GM18868 (cell line): Measurements from ENCODE around the gene WDFY3.

Source experiments
- ATAC-seq: cut with Tn5 transposase; IDR thresholded peaks from one replicate; pipeline ENCODE4 v1.9.1; 2021; ENCODE audit warnings: mild to moderate bottlenecking, moderate library complexity; ENCODE audit not compliant: unreplicated experiment

The WDFY3 gene

DNA sequence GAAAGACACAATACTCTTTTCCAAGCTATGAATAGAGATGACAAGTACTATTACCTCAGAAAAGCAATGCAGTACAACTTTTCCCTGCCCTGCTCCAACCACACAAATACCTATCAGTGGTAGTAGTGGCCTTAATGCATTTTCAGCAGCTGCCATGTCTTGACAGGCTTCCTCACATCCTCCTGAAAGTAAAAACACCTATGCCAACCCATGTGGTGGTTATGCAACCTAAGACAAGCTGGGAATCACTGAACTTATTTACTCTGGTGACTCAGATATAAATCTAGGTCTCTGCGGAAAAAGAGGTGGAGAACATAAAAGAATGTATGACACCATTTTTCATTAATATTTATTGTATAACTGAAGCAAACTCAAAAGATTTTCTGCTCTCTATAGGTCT, 14.5 kb downstream of the WDFY3 start:
- ATAC-seq: no peak

DNA sequence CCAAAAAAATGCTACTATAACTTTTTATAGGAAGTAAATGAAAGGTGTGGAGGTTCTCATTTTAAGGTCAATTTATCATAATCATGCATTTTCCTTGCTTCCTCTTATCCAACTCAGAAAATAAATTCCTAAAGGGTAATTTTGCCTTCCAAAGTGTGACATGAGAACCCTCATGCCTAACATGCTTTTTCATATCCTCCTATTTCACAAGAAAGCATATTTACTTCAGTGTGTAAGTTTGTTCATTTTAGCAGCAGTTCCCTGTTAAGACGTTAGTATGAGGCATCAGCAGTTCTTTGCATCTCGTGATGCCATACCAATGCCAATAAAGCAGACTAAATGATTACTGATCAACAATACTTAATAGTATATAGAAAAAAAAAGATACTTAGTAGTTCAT, 18.4 kb downstream of the WDFY3 start:
- ATAC-seq: no peak

DNA sequence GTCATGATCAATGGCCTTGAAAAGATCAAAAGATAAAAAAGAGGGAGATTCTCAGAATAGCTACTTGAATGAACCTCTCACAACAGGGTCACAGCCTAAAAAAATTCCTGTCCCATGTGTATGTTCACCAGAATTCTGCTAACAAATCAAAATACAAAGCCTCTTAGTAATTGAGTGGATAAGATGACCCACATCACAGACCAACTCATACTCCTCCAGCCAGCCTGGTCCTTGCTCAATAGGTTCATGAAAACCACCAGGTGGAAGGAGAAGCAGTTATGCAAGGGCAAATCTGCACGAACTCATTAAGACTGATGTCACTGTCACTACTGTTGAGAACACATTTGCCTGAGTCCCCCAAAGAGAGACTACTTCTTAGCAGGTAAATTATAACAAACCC, 21.5 kb downstream of the WDFY3 start:
- no peak for ATAC-seq

GRCh38 chr4:84940960-84941359, 25.5 kb downstream of the WDFY3 start:
- ATAC-seq: no peak

DNA sequence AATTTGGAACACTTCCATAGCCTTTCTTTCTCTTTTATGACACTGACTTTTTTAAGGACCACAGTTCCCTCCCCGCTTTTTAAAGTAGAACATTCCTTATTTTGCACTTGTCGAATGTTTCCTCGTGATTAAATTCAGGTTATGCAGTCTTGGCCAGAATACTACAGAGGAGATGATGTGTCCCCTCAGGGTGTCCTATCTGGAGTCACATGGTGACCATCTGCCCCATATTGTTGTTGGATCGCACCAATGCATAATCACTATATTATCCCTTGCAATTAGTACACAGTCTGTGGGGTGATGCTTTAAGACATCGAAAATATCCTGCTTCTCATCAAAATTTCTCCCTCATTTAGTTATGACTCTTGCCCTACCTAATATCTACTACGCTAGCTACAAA, 27.4 kb downstream of the WDFY3 start:
- no peak for ATAC-seq

DNA sequence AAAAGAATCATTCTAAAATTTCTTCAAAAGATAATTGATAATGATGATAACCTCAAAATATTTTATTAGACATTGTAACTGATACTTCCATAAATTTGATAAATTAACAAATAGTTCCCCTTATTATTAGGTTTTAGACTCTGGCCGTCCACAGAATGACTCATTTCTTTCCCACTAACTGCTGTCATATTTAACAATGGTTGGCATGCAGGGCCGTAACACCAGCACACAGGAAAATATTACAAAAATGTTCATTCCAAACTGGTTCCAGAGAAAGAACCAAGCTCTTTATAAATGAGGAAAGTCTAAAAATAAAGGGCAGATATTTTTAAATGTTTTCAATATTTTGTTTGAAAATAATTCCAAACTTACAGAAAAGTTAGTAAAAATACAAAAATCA, 28.2 kb downstream of the WDFY3 start:
- ATAC-seq: no peak

- ATAC-seq: no peak
Observed at GRCh38 chr4:84937381-84937977, 29.0 kb downstream of the WDFY3 start.

DNA sequence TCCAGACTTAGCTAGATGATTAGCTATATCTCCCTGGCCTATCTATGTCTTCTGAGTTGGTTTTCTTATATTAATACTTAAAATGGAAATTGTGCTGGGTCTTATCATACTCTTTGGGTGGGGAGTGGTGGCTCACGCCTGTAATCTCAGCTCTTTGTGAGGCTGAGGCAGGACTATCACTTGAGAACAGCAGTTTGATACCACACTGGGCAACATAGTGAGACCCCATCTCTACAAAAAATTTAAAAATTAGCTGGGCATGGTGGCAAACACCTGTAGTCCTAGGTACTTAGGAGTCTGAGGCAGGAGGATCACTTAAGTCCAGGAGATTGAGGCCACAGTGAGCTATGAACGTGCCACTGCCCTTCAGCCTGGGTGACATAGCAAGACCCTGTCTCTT, 30.4 kb downstream of the WDFY3 start:
- ATAC-seq: no peak

DNA sequence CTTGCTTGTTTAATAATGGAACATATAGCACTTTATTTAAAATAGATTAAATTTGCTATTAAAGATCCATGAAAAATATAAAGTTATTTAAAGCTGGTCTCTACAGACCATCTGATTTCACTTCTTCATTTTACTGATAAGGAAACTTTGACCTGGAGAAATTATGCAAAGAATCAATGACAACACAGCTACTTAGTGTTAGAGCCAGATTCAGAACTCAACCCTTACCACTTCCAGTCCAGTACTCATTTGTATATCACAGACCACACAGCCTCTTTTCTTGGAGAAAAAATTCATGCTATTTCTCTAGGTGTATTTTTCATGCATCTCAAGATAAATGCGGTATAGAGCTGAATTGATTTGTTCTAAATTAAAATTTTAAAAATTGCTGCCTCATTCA, 34.0 kb downstream of the WDFY3 start:
- ATAC-seq: no peak

- no peak for ATAC-seq
Observed at GRCh38 chr4:84931961-84932360, 34.5 kb downstream of the WDFY3 start.

DNA sequence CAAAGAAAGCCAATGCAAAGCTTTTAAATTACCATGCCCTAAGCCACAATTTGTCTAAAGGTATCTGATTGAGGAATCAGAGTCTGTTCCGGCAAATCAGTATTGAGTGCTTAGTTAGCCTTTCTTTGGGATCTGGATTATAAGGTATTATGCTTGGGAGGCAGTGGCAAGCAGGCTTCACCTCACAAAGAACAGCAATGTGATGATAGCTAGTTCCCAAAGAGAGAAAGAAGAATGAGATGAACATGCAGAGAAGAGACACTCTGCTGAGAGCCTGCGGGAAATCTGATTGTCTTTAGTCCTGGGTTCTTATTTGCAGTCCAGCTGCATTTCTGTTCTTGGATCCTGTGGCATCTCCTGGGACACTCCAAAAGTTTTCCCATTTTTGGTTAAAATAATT, 35.2 kb downstream of the WDFY3 start:
- ATAC-seq: no peak

DNA sequence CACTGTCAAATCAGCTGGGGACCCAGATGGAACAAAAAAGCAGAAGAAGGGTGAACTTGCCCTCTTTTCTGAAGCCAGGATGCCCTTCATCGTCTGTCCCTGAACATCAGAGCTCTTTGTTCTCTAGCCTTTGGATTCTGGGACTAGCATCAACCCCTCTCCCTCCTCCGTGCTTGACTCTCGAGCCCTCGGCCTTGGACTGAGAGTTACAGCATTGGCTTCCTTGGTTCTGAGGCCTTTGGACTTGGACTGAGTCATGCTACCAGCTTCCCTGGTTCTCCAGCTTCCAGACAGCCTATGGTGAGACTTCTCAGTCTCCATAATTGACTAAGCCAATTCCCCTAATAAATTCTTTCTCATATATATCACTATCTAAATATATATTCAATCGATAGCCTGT, 38.4 kb downstream of the WDFY3 start:
- no peak for ATAC-seq

DNA sequence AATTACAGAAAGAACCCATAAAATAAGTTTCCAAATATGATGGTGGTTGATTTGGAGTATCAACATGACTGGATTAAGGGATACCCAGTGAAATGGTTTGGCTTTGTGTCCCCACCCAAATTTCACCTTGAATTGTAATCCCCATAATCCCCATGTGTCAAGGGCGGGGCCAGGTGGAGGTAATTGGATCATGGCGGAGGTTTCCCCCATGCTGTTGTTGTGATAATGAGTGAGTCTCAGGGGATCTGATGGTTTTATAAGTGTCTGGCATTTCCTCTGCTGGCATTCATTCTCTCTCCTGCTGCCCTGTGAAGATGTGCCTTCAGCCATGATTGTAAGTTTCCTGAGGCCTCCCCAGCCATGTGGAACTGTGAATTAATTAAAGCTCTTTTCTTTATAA, 39.1 kb downstream of the WDFY3 start:
- ATAC-seq: no peak

- ATAC-seq: no peak
Observed at GRCh38 chr4:84925558-84925957, 40.9 kb downstream of the WDFY3 start.

DNA sequence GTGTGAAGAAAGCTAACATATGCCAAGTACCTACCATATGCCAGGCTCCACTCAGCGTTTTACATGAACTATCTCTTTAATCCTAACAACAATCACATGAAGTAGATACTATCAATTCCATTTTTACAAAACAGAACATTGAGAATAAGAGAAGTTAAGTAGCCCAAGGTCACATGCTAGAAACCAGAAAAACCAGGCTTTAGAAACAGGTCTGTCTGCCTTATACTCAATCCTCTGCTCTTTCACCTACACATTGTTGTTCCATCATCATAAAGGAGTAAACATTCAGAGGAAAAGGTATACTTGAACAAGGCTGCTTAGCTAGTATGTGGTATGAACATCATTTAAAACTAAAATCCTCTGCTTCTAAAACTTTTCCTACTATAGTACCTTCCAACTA, 42.1 kb downstream of the WDFY3 start:
- no peak for ATAC-seq

DNA sequence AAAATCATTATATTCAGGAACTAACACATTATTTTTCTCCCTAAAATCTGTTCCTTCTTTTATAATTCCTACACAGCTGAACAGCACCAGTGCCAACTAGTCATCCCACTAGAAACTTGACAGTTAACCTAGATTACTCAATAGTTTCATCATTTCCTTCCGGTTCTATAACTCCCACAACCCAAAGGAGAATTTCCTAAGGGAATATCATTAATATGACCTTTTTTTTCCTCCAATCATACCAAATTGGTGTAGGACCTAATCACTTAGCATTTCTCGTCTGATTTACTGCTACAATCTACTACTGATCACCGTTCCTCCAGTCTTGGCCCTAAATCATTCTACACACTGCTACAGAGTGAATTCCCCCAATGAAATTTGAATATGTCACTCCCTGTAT, 45.9 kb downstream of the WDFY3 start:
- no peak for ATAC-seq

- no peak for ATAC-seq
Observed at GRCh38 chr4:84917869-84918600, 48.5 kb downstream of the WDFY3 start.

GRCh38 chr4:84917086-84917821, 49.2 kb downstream of the WDFY3 start:
- ATAC-seq: no peak

GRCh38 chr4:84916227-84916626, 50.3 kb downstream of the WDFY3 start:
- no peak for ATAC-seq

- no peak for ATAC-seq
Observed at GRCh38 chr4:84915396-84915780, 51.1 kb downstream of the WDFY3 start.

GRCh38 chr4:84914686-84915395, 51.6 kb downstream of the WDFY3 start:
- ATAC-seq: no peak

GRCh38 chr4:84913176-84913575, 53.3 kb downstream of the WDFY3 start:
- no peak for ATAC-seq
